ENCODE results near the gene RHAG. TPM values are rescaled to one million over a fixed set of nuclear protein-coding genes. Genes with fewer than 3 reads are reported as not detected.
"Not testable (repeated sequence)": the region's sequence is repeated elsewhere in the genome, so short reads cannot be mapped to it uniquely, and the experiment has no call there.

The RHAG gene
- total and polyA plus RNA-seq, 4 donors: 0.03 to 5.7 (median 0.31) TPM; not detected in 1

DNA sequence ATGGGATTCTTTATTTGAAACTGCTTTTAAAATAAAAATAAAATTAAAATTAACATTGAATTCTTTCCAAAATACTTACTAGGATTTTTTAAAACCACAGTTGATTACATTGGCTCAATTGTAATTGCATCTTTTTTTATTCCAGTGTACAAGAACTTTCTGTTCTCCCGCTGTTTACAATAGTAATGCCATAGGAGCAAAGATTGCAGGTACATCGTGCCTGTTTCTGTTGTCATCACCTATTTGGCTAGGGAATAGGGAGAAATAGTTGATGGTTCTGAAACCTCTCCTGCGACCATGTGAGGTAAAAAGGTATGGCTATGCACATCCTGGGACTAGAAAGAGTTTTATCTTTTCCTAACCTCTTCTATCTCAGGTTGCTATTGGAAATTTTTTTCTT is 28.2 kb upstream of the RHAG start:
- no peaks in the 10 kb centered on the region for H3K27me3 ChIP-seq (ENCODE audit: control insufficient read depth in 3 of 3, insufficient read depth in 3 of 3, low read length in 2 of 3)
- TF ChIP-seq, protein P1, sequence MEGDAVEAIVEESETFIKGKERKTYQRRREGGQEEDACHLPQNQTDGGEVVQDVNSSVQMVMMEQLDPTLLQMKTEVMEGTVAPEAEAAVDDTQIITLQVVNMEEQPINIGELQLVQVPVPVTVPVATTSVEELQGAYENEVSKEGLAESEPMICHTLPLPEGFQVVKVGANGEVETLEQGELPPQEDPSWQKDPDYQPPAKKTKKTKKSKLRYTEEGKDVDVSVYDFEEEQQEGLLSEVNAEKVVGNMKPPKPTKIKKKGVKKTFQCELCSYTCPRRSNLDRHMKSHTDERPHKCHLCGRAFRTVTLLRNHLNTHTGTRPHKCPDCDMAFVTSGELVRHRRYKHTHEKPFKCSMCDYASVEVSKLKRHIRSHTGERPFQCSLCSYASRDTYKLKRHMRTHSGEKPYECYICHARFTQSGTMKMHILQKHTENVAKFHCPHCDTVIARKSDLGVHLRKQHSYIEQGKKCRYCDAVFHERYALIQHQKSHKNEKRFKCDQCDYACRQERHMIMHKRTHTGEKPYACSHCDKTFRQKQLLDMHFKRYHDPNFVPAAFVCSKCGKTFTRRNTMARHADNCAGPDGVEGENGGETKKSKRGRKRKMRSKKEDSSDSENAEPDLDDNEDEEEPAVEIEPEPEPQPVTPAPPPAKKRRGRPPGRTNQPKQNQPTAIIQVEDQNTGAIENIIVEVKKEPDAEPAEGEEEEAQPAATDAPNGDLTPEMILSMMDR (IDR thresholded peaks at IDR 0.05; ENCODE audit: control extremely low read depth, extremely low read depth): no peak
- no peak overlapping the region for H3K9ac ChIP-seq (ENCODE audit: insufficient read depth in 1 of 2, low read length in 2 of 2)
- DNase-seq: no peak
- no peak overlapping the region for H3K27ac ChIP-seq (ENCODE audit: low read depth in 1 of 2, low read length in 1 of 2)
- 80 to 85% methylated on average over 3 of the region's 3 CpGs for WGBS, 2 donors
- H3K4me3 ChIP-seq: no peak overlapping the region
- no peaks in the 10 kb centered on the region for H3K36me3 ChIP-seq (ENCODE audit: control insufficient read depth in 4 of 4, insufficient read depth in 4 of 4, low read length in 4 of 4)
- no peak for ATAC-seq (ENCODE audit: insufficient read depth, low FRiP score)
- H3K4me1 ChIP-seq (ENCODE audit: control insufficient read depth in 5 of 5, insufficient read depth in 5 of 5, low read length in 5 of 5): peaks cover 0 to 11% (median 0%) of the 10 kb centered on the region in 5 donors
- H3K9me3 ChIP-seq (ENCODE audit: control insufficient read depth in 4 of 4, insufficient read depth in 3 of 4, low read length in 3 of 4): no peaks in the 10 kb centered on the region

DNA sequence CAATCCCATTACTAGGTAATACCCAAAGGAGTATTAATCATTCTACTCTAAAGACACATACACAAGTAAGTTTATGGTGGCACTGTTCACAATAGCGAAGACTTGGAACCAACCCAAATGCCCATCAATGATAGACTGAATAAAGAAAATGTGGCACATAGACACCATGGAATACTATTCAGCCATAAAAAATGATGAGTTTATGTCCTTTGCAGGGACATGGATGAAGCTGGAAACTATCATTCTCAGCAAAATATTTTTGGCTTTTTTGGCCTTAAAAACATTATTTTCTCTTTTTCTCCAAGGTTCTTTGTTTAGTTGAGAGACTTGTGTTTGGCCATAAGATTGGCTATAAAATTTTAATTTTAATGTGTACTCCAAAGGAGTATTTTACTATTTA is 27.4 kb upstream of the RHAG start:
- not testable (repeated sequence) for H3K9me3 ChIP-seq (ENCODE audit: control insufficient read depth in 4 of 4, insufficient read depth in 3 of 4, low read length in 3 of 4); H3K4me3 ChIP-seq; ATAC-seq (ENCODE audit: insufficient read depth, low FRiP score); DNase-seq; H3K36me3 ChIP-seq (ENCODE audit: control insufficient read depth in 4 of 4, insufficient read depth in 4 of 4, low read length in 4 of 4); H3K27me3 ChIP-seq (ENCODE audit: control insufficient read depth in 3 of 3, insufficient read depth in 3 of 3, low read length in 2 of 3); H3K9ac ChIP-seq (ENCODE audit: insufficient read depth in 1 of 2, low read length in 2 of 2); H3K27ac ChIP-seq (ENCODE audit: low read depth in 1 of 2, low read length in 1 of 2)
- H3K4me1 ChIP-seq (ENCODE audit: control insufficient read depth in 5 of 5, insufficient read depth in 5 of 5, low read length in 5 of 5): peaks cover 0 to 11% (median 0%) of the 10 kb centered on the region in 5 donors
- 94 to 95% methylated on average over 1 of the region's 1 CpG for WGBS, 2 donors

DNA sequence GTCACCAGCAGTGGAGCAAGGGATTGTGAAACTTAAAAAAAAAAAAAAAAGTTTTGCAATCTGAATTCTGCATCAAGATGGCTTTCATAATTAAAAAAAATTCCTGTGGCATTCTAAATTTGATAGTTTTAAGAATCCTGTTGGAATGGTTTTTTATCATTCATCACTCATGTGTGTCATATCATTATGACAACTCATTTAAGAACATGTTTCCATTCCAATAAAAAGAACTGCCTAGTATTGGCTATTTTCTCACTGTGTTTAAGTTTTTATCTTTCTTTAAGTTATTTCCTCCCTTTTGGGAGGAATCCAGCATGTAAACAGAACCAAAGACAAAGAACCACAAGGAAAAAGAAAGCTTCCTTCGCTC is 26.2 kb upstream of the RHAG start:
- H3K27me3 ChIP-seq (ENCODE audit: control insufficient read depth in 3 of 3, insufficient read depth in 3 of 3, low read length in 2 of 3): no peaks in the 10 kb centered on the region
- DNase-seq (peak in 2 of 3 donors; percentile 91), ATAC-seq (ENCODE audit: insufficient read depth, low FRiP score) (no peak)
- no peaks in the 10 kb centered on the region for H3K36me3 ChIP-seq (ENCODE audit: control insufficient read depth in 4 of 4, insufficient read depth in 4 of 4, low read length in 4 of 4)
- no peak overlapping the region for H3K27ac ChIP-seq (ENCODE audit: low read depth in 1 of 2, low read length in 1 of 2)
- WGBS, 2 donors: 38 to 47% methylated on average over 1 of the region's 1 CpG
- peaks cover 0 to 11% (median 0%) of the 10 kb centered on the region in 5 donors for H3K4me1 ChIP-seq (ENCODE audit: control insufficient read depth in 5 of 5, insufficient read depth in 5 of 5, low read length in 5 of 5)
- no peak overlapping the region for H3K9ac ChIP-seq (ENCODE audit: insufficient read depth in 1 of 2, low read length in 2 of 2)
- H3K4me3 ChIP-seq: no peak overlapping the region
- no peaks in the 10 kb centered on the region for H3K9me3 ChIP-seq (ENCODE audit: control insufficient read depth in 4 of 4, insufficient read depth in 3 of 4, low read length in 3 of 4)
- TF ChIP-seq, protein P1 (IDR thresholded peaks at IDR 0.05; ENCODE audit: control extremely low read depth, extremely low read depth): no peak

DNA sequence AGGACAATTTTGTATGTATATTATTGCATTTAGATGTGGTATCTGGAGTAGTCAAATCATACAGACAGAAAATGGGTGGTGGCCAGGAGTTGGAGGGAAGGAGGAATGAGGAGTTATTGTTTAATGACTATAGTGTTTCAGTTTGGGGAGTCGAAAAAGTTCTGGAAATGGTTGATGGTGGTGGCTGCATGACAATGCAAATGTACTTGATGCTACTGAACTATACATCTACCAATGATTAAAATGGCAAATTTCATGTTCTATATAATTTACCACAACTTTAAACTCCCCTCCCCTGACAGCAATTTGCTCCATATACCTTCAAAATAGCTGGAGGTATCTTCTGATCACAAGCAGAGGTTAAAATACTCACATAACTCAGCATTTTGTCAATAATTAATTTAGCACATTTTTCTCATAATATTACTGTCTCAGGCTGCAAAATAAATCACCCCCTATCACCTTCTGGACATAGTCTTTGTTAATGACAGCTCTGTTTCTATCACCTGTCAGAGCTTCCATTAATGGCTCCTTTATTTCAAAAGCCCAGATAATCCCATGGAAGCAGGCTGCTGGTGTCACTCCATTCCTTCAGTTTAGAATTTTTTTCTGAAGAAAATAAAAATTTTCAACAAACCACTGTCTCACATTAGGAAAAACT is 25.7 kb upstream of the RHAG start:
- Histone ChIP-seq H3K4me3 (no peak overlapping the region), H3K9ac (ENCODE audit: insufficient read depth in 1 of 2, low read length in 2 of 2) (no peak overlapping the region), H3K27ac (ENCODE audit: low read depth in 1 of 2, low read length in 1 of 2) (no peak overlapping the region), H3K27me3 (ENCODE audit: control insufficient read depth in 3 of 3, insufficient read depth in 3 of 3, low read length in 2 of 3) (no peaks in the 10 kb centered on the region), H3K36me3 (ENCODE audit: control insufficient read depth in 4 of 4, insufficient read depth in 4 of 4, low read length in 4 of 4) (no peaks in the 10 kb centered on the region), H3K4me1 (ENCODE audit: control insufficient read depth in 5 of 5, insufficient read depth in 5 of 5, low read length in 5 of 5) (peaks cover 0 to 11% (median 0%) of the 10 kb centered on the region in 5 donors), H3K9me3 (ENCODE audit: control insufficient read depth in 4 of 4, insufficient read depth in 3 of 4, low read length in 3 of 4) (no peaks in the 10 kb centered on the region)
- TF ChIP-seq, protein P1 (IDR thresholded peaks at IDR 0.05; ENCODE audit: control extremely low read depth, extremely low read depth): no peak
- no peak for ATAC-seq (ENCODE audit: insufficient read depth, low FRiP score)
- no peak for DNase-seq
- 44 to 88% methylated on average over 1 of the region's 1 CpG for WGBS, 2 donors

All from lung (tissue), 12 donors.